GM21367 (cell line): ENCODE measurements around the gene HAGHL.
"Not testable (repeated sequence)": the region's sequence is repeated elsewhere in the genome, so short reads cannot be mapped to it uniquely, and the experiment has no call there.

Experiments
- ATAC-seq: cut with Tn5 transposase; IDR thresholded peaks from one replicate; pipeline ENCODE4 v1.9.1; 2021; ENCODE audit not compliant: unreplicated experiment

HAGHL gene

GRCh38 chr16:707062-707538 lies 19.8 kb upstream of the HAGHL start:
- ATAC-seq, result no peak

GRCh38 chr16:708019-708418 lies 18.9 kb upstream of the HAGHL start:
- no peak for ATAC-seq

- no peak for ATAC-seq
Measured at GRCh38 chr16:708959-709358, 17.9 kb upstream of the HAGHL start.

GRCh38 chr16:709566-710499 lies 17.1 kb upstream of the HAGHL start:
- no peak for ATAC-seq

- ATAC-seq, result no peak
Measured at GRCh38 chr16:710500-711075, 16.3 kb upstream of the HAGHL start.

GRCh38 chr16:711084-711483 lies 15.8 kb upstream of the HAGHL start:
- no peak for ATAC-seq

GRCh38 chr16:711548-712320 lies 15.2 kb upstream of the HAGHL start:
- ATAC-seq, result no peak

- ATAC-seq, result not testable (repeated sequence)
Measured at GRCh38 chr16:712740-713250, 14.1 kb upstream of the HAGHL start.

- ATAC-seq, result no peak
Measured at GRCh38 chr16:714079-714478, 12.8 kb upstream of the HAGHL start.

GRCh38 chr16:714558-715476 lies 12.1 kb upstream of the HAGHL start, which contains the start of gene METRN:
Gene METRN (plus strand): TSS chr16:715118. CDS start chr16:715290, 172 bp downstream.
- ATAC-seq, result peak; percentile 56

- ATAC-seq, result no peak
Measured at GRCh38 chr16:715477-716199, 11.3 kb upstream of the HAGHL start.

- ATAC-seq, result no peak
Measured at GRCh38 chr16:716200-716568, 10.7 kb upstream of the HAGHL start.

- no peak for ATAC-seq
Measured at GRCh38 chr16:716768-717325, 10.1 kb upstream of the HAGHL start.

- no peak for ATAC-seq
Measured at GRCh38 chr16:717450-718245, 9.3 kb upstream of the HAGHL start.

GRCh38 chr16:718389-718788 lies 8.5 kb upstream of the HAGHL start:
- ATAC-seq, result no peak

GRCh38 chr16:718922-719321 lies 8.0 kb upstream of the HAGHL start:
- ATAC-seq, result no peak

GRCh38 chr16:719815-720446 lies 7.0 kb upstream of the HAGHL start:
- ATAC-seq, result no peak

- ATAC-seq, result peak; percentile 8
Measured at GRCh38 chr16:720447-720989, 6.4 kb upstream of the HAGHL start.
